HepG2 (cell line): Measurements from ENCODE around the gene COL27A1. TPM values are rescaled to one million over a fixed set of nuclear protein-coding genes. Genes with fewer than 3 reads are reported as not detected.

Experiments
- AGO2 ChIP-seq: fragments of 200-400 bp; formaldehyde crosslinking; optimal IDR thresholded peaks from 2 replicates; pipeline ENCODE3; 2017; ENCODE audit warnings: mild to moderate bottlenecking, low read depth, low read length, moderate library complexity
- ARID4A ChIP-seq: sonication (generic); formaldehyde crosslinking; IDR thresholded peaks from 2 replicates; pipeline ENCODE4 v1.5.0; 2020; ENCODE audit warnings: mild to moderate bottlenecking, missing genetic modification reagents, borderline replicate concordance
- ATAD3A ChIP-seq: sonication (generic); formaldehyde crosslinking; IDR thresholded peaks from 2 replicates; pipeline ENCODE4 v1.4.0; 2020; ENCODE audit warnings: missing genetic modification reagents
- CENPT ChIP-seq: sonication (generic); formaldehyde crosslinking; IDR thresholded peaks from 2 replicates; pipeline ENCODE4 v1.8.0; 2022; ENCODE audit warnings: low read depth, mild to moderate bottlenecking, moderate library complexity, missing genetic modification reagents
- FOXA1 ChIP-seq, 2 experiments: fragments of 450-650 bp in 1 of 2; sonication (generic) in 1 of 2; formaldehyde crosslinking in 1 of 2; IDR thresholded peaks; 2 replicates each; pipeline versions ENCODE4 v1.4.0 to v1.6.1; 2016 to 2020; ENCODE audit warnings: missing genetic modification reagents in 1 of 2
- HOXD1 ChIP-seq: sonication (generic); formaldehyde crosslinking; IDR thresholded peaks from 2 replicates; pipeline ENCODE4 v1.5.0; 2020; ENCODE audit warnings: missing genetic modification reagents
- KMT2B ChIP-seq: IDR thresholded peaks from 2 replicates; pipeline ENCODE4 v1.6.1; 2016; ENCODE audit warnings: missing genetic modification reagents, missing compliant biosample characterization
- MAF1 ChIP-seq: sonication (generic); formaldehyde crosslinking; IDR thresholded peaks from 2 replicates; pipeline ENCODE4 v1.5.0; 2020; ENCODE audit warnings: missing genetic modification reagents, borderline replicate concordance
- NCOA2 ChIP-seq: sonication (generic); formaldehyde crosslinking; IDR thresholded peaks from 2 replicates; pipeline ENCODE4 v1.8.0; 2022; ENCODE audit warnings: inconsistent platforms
- POLR2AphosphoS2 ChIP-seq: IDR thresholded peaks from 2 replicates; pipeline ENCODE4 v1.6.1; 2011; ENCODE audit warnings: low read depth, low read length, improper control_type of control experiment
- RAD21 ChIP-seq: fragments of 450-650 bp; formaldehyde crosslinking; IDR thresholded peaks from 2 replicates; pipeline ENCODE4 v1.5.0; 2020; ENCODE audit warnings: mild to moderate bottlenecking
- SATB2 ChIP-seq: sonication (generic); formaldehyde crosslinking; IDR thresholded peaks from 2 replicates; pipeline ENCODE4 v1.5.0; 2020; ENCODE audit warnings: missing genetic modification reagents
- SMYD3 ChIP-seq: sonication (generic); formaldehyde crosslinking; IDR thresholded peaks from 2 replicates; pipeline ENCODE4 v1.8.1; 2023; ENCODE audit warnings: mild to moderate bottlenecking, missing genetic modification reagents
- TAF1 ChIP-seq: sonication (generic); formaldehyde crosslinking; IDR thresholded peaks from 2 replicates; pipeline ENCODE4 v1.4.0; 2020; ENCODE audit warnings: missing genetic modification reagents
- ZBTB7A ChIP-seq: sonication (generic); formaldehyde crosslinking; IDR thresholded peaks from 2 replicates; pipeline ENCODE4 v1.8.0; 2022; ENCODE audit warnings: mild to moderate bottlenecking, missing genetic modification reagents
- ZKSCAN1 ChIP-seq: fragments of 150-350 bp; IDR thresholded peaks from 2 replicates; pipeline ENCODE4 v1.6.1; 2014; ENCODE audit warnings: low read length
- ZNF333 ChIP-seq: sonication (generic); formaldehyde crosslinking; IDR thresholded peaks from 2 replicates; pipeline ENCODE4 v1.4.0; 2020; ENCODE audit warnings: mild to moderate bottlenecking, missing genetic modification reagents, borderline replicate concordance
- ZNF367 ChIP-seq: sonication (generic); formaldehyde crosslinking; IDR thresholded peaks from 2 replicates; pipeline ENCODE4 v1.4.0; 2020; ENCODE audit warnings: missing genetic modification reagents, borderline replicate concordance
- ZNF703 ChIP-seq: sonication (generic); formaldehyde crosslinking; IDR thresholded peaks from 2 replicates; pipeline ENCODE4 v1.5.1; 2020; ENCODE audit warnings: missing genetic modification reagents, mild to moderate bottlenecking, moderate library complexity, borderline replicate concordance
- ZSCAN31 ChIP-seq: sonication (generic); formaldehyde crosslinking; IDR thresholded peaks from 2 replicates; pipeline ENCODE4 v1.5.0; 2020; ENCODE audit warnings: low read depth, mild to moderate bottlenecking, missing genetic modification reagents
- polyA plus RNA-seq, 8 experiments: library from polyadenylated mRNA; depleted of rRNA in 3 of 8; stranded (reverse) in 7 of 8; unstranded in 1 of 8; fragments of >200 nt; fragmentation: Illumina TruSeq in 4 of 8; extraction: Trizol in 4 of 8; gene quantifications; 2 replicates each; pipeline versions ENCODE4 v1.2.1 to v1.2.3, GENCODE V29; 2011 to 2016; ENCODE audit warnings: low read depth in 4 of 8, missing spikeins in 1 of 8, mixed read lengths in 1 of 8; ENCODE audit not compliant: insufficient read depth in 1 of 8
- total RNA-seq, 5 experiments: library from RNA; depleted of rRNA; stranded (reverse); fragments of >200 nt; fragmentation: Illumina TruSeq; extraction: Trizol; gene quantifications; 2 replicates each; pipeline ENCODE4 v1.2.3, GENCODE V29; 2016; ENCODE audit warnings: low read depth in 1 of 5
- TF ChIP-seq, protein P1 (sequence below): sonication (generic); formaldehyde crosslinking; IDR thresholded peaks from 2 replicates; pipeline ENCODE4 v1.4.0; 2020; ENCODE audit warnings: missing genetic modification reagents
- TF ChIP-seq, protein P2 (sequence below): sonication (generic); formaldehyde crosslinking; IDR thresholded peaks from 2 replicates; pipeline ENCODE4 v1.4.0; 2020; ENCODE audit warnings: mild to moderate bottlenecking, missing genetic modification reagents

Gene COL27A1
- total and polyA plus RNA-seq, 2 of the 13 experiments (the other 11 are each of a cell fraction or from before 2014, with no cell fraction given), result 71.3 to 89.1 TPM

- TF ChIP-seq ZNF367, result no peak
- TF ChIP-seq SATB2 (CRISPR knock-in tag), result no peak
- no peak for TF ChIP-seq ZKSCAN1
- TF ChIP-seq ZNF333, result no peak
- TF ChIP-seq CENPT (CRISPR knock-in tag), result no peak
- no peak for TF ChIP-seq NCOA2
- TF ChIP-seq AGO2, result no peak
- no peak for TF ChIP-seq TAF1 (CRISPR knock-in tag)
- TF ChIP-seq SMYD3 (CRISPR knock-in tag), result no peak
- TF ChIP-seq MAF1 (CRISPR knock-in tag), result no peak
- no peak for TF ChIP-seq HOXD1 (CRISPR knock-in tag)
- TF ChIP-seq ATAD3A (CRISPR knock-in tag), result no peak
- peak; percentile 37; the same call in 1 of the 2 replicates for TF ChIP-seq ARID4A
- peak; percentile 30 for TF ChIP-seq RAD21
- 0 out of 2 replicates have a peak, but pooled peaks have one; percentile 41 for TF ChIP-seq ZBTB7A
- TF ChIP-seq ZNF703 (CRISPR knock-in tag), result no peak
- TF ChIP-seq, protein P1, sequence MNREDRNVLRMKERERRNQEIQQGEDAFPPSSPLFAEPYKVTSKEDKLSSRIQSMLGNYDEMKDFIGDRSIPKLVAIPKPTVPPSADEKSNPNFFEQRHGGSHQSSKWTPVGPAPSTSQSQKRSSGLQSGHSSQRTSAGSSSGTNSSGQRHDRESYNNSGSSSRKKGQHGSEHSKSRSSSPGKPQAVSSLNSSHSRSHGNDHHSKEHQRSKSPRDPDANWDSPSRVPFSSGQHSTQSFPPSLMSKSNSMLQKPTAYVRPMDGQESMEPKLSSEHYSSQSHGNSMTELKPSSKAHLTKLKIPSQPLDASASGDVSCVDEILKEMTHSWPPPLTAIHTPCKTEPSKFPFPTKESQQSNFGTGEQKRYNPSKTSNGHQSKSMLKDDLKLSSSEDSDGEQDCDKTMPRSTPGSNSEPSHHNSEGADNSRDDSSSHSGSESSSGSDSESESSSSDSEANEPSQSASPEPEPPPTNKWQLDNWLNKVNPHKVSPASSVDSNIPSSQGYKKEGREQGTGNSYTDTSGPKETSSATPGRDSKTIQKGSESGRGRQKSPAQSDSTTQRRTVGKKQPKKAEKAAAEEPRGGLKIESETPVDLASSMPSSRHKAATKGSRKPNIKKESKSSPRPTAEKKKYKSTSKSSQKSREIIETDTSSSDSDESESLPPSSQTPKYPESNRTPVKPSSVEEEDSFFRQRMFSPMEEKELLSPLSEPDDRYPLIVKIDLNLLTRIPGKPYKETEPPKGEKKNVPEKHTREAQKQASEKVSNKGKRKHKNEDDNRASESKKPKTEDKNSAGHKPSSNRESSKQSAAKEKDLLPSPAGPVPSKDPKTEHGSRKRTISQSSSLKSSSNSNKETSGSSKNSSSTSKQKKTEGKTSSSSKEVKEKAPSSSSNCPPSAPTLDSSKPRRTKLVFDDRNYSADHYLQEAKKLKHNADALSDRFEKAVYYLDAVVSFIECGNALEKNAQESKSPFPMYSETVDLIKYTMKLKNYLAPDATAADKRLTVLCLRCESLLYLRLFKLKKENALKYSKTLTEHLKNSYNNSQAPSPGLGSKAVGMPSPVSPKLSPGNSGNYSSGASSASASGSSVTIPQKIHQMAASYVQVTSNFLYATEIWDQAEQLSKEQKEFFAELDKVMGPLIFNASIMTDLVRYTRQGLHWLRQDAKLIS (CRISPR knock-in tag), result no peak
- TF ChIP-seq ZSCAN31 (CRISPR knock-in tag), result no peak
- TF ChIP-seq POLR2AphosphoS2, result no peak
- TF ChIP-seq FOXA1 (IDR thresholded peaks at IDR 0.05), result no peak
- TF ChIP-seq FOXA1 (CRISPR knock-in tag; IDR thresholded peaks at IDR 0.05), result no peak
- peak; percentile 12; the same call in 1 of the 2 replicates for TF ChIP-seq KMT2B (CRISPR knock-in tag)
- TF ChIP-seq, protein P2, sequence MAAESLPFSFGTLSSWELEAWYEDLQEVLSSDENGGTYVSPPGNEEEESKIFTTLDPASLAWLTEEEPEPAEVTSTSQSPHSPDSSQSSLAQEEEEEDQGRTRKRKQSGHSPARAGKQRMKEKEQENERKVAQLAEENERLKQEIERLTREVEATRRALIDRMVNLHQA (CRISPR knock-in tag), result no peak
Observed at GRCh38 chr9:114155995-114156656, 789 bp downstream of the COL27A1 start (continued).
